H9 (cell line): ENCODE results near the gene UQCRHL. TPM values are rescaled to one million over a fixed set of nuclear protein-coding genes. Genes with fewer than 3 reads are reported as not detected.

Source experiments
- DNase-seq: peaks from one replicate; pipeline ENCODE4 v3.0.0-alpha.2; 2017
- H2AFZ ChIP-seq: one replicate; pipeline ENCODE4 v1.6.1; 2013; ENCODE audit warnings: mild to moderate bottlenecking, low read length, control low read depth, moderate library complexity
- H2AK5ac ChIP-seq: 2 replicates; pipeline ENCODE4 v1.6.1; 2013; ENCODE audit warnings: low read length, control low read depth, mixed read lengths; ENCODE audit not compliant: insufficient read length
- H2BK120ac ChIP-seq: one replicate; pipeline ENCODE4 v1.6.1; 2013; ENCODE audit warnings: low read depth, mild to moderate bottlenecking, low read length, control low read depth, inconsistent platforms; ENCODE audit not compliant: poor library complexity, severe bottlenecking
- H2BK12ac ChIP-seq: 2 replicates; pipeline ENCODE4 v1.6.1; 2013; ENCODE audit warnings: low read length, control low read depth, mixed read lengths, low read depth; ENCODE audit not compliant: insufficient read length
- H2BK15ac ChIP-seq: 2 replicates; pipeline ENCODE4 v1.6.1; 2013; ENCODE audit warnings: low read depth, low read length, control low read depth
- H2BK20ac ChIP-seq: one replicate; pipeline ENCODE4 v1.6.1; 2013; ENCODE audit warnings: low read depth, mild to moderate bottlenecking, low read length, control low read depth, inconsistent platforms; ENCODE audit not compliant: poor library complexity, severe bottlenecking
- H2BK5ac ChIP-seq: 2 replicates; pipeline ENCODE4 v1.6.1; 2013; ENCODE audit warnings: low read length, control low read depth, mixed read lengths; ENCODE audit not compliant: insufficient read length
- H3K14ac ChIP-seq: 2 replicates; pipeline ENCODE4 v1.6.1; 2013; ENCODE audit warnings: low read length, control low read depth; ENCODE audit not compliant: insufficient read depth
- H3K18ac ChIP-seq: 2 replicates; pipeline ENCODE4 v1.6.1; 2013; ENCODE audit warnings: low read depth, mild to moderate bottlenecking, mixed read lengths, low read length, control low read depth; ENCODE audit not compliant: insufficient read length
- H3K23ac ChIP-seq: 2 replicates; pipeline ENCODE4 v1.6.1; 2013; ENCODE audit warnings: low read length, control low read depth, mixed read lengths, low read depth; ENCODE audit not compliant: insufficient read length
- H3K23me2 ChIP-seq: 2 replicates; pipeline ENCODE4 v1.6.1; 2013; ENCODE audit warnings: low read depth, mild to moderate bottlenecking, mixed read lengths, low read length, control low read depth; ENCODE audit not compliant: insufficient read length, poor library complexity, severe bottlenecking
- H3K27ac ChIP-seq: 2 replicates; pipeline ENCODE4 v1.5.1; 2013; ENCODE audit warnings: low read length, control low read depth, mixed read lengths, low read depth; ENCODE audit not compliant: insufficient read length
- H3K27me3 ChIP-seq: 2 replicates; pipeline ENCODE4 v1.6.1; 2013; ENCODE audit warnings: low read length, control low read depth, inconsistent platforms; ENCODE audit not compliant: insufficient read depth
- H3K4ac ChIP-seq: 2 replicates; pipeline ENCODE4 v1.6.1; 2013; ENCODE audit warnings: low read depth, mild to moderate bottlenecking, control low read depth, inconsistent platforms, low read length, moderate library complexity
- H3K4me1 ChIP-seq: 2 replicates; pipeline ENCODE4 v1.6.1; 2013; ENCODE audit warnings: low read length, control low read depth, inconsistent platforms; ENCODE audit not compliant: insufficient read depth
- H3K4me2 ChIP-seq: 2 replicates; pipeline ENCODE4 v1.6.1; 2013; ENCODE audit warnings: low read length, control low read depth, mixed read lengths; ENCODE audit not compliant: insufficient read length, insufficient read depth
- H3K56ac ChIP-seq: 2 replicates; pipeline ENCODE4 v1.6.1; 2013; ENCODE audit warnings: low read depth, mild to moderate bottlenecking, mixed read lengths, low read length, control low read depth; ENCODE audit not compliant: insufficient read length
- H3K79me1 ChIP-seq: 2 replicates; pipeline ENCODE4 v1.6.1; 2013; ENCODE audit warnings: low read depth, mild to moderate bottlenecking, moderate library complexity, low read length, control low read depth, inconsistent platforms; ENCODE audit not compliant: insufficient read depth, poor library complexity, severe bottlenecking
- H3K79me2 ChIP-seq: 2 replicates; pipeline ENCODE4 v1.6.1; 2013; ENCODE audit warnings: low read length, control low read depth, inconsistent platforms; ENCODE audit not compliant: insufficient read depth
- H3K9ac ChIP-seq: 2 replicates; pipeline ENCODE4 v1.6.1; 2013; ENCODE audit warnings: low read length, control low read depth, mixed read lengths; ENCODE audit not compliant: insufficient read length; ENCODE audit errors: extremely low read depth
- H3K9me3 ChIP-seq: one replicate; pipeline ENCODE4 v1.6.1; 2013; ENCODE audit warnings: low read depth, low read length, inconsistent platforms; ENCODE audit not compliant: control insufficient read depth
- H3T11ph ChIP-seq: one replicate; pipeline ENCODE4 v1.6.1; 2013; ENCODE audit warnings: mild to moderate bottlenecking, low read length, control low read depth, inconsistent platforms
- H4K20me1 ChIP-seq: one replicate; pipeline ENCODE4 v1.6.1; 2013; ENCODE audit not compliant: control insufficient read depth, insufficient read length, insufficient read depth
- H4K5ac ChIP-seq: 2 replicates; pipeline ENCODE4 v1.6.1; 2013; ENCODE audit warnings: low read depth, mild to moderate bottlenecking, mixed read lengths, low read length, control low read depth; ENCODE audit not compliant: insufficient read length
- H4K8ac ChIP-seq: replicated peaks from 2 replicates; pipeline ENCODE4 v1.6.1; 2013; ENCODE audit warnings: low read length, control low read depth, mixed read lengths, low read depth; ENCODE audit not compliant: insufficient read length
- H4K91ac ChIP-seq: 2 replicates; pipeline ENCODE4 v1.6.1; 2013; ENCODE audit warnings: low read depth, mild to moderate bottlenecking, moderate library complexity, mixed read lengths, low read length, control low read depth; ENCODE audit not compliant: insufficient read length
- H3K27ac Mint-ChIP-seq, 3 experiments: 2 replicates in 2 of 3; 3 replicates in 1 of 3; pipeline ENCODE4 v1.8.0; 2020 to 2021; ENCODE audit warnings: mixed read lengths in 3 of 3, mild to moderate bottlenecking in 1 of 3, moderate library complexity in 1 of 3
- H3K27me3 Mint-ChIP-seq: 2 replicates; pipeline ENCODE4 v1.8.0; 2021; ENCODE audit warnings: low read depth, mild to moderate bottlenecking, moderate library complexity, mixed read lengths
- H3K36me3 Mint-ChIP-seq, 3 experiments: 2 replicates in 2 of 3; 3 replicates in 1 of 3; pipeline ENCODE4 v1.8.0; 2020 to 2021; ENCODE audit warnings: low read depth in 3 of 3, mixed read lengths in 3 of 3; ENCODE audit not compliant: insufficient read depth in 1 of 3
- H3K4me1 Mint-ChIP-seq, 2 experiments: 2 replicates each; pipeline ENCODE4 v1.8.0; 2020; ENCODE audit warnings: mixed read lengths in 2 of 2
- H3K4me3 Mint-ChIP-seq, 2 experiments: 2 replicates in 1 of 2; 3 replicates in 1 of 2; pipeline ENCODE4 v1.8.0; 2020 to 2021; ENCODE audit warnings: mild to moderate bottlenecking in 2 of 2, mixed read lengths in 2 of 2, moderate library complexity in 1 of 2
- H3K9me3 Mint-ChIP-seq, 2 experiments: 2 replicates in 1 of 2; 3 replicates in 1 of 2; pipeline ENCODE4 v1.8.0; 2020; ENCODE audit warnings: mild to moderate bottlenecking in 2 of 2, mixed read lengths in 2 of 2, moderate library complexity in 1 of 2
- CTCF ChIP-seq: fragments of 200-600 bp; sonication (generic); conservative IDR thresholded peaks from 3 replicates; pipeline ENCODE4 v1.8.0; 2021; ENCODE audit warnings: antibody characterized with exemption, mild to moderate bottlenecking
- WGBS: extraction: QIAGEN DNeasy Blood & Tissue Kit; methylation state at CpG from one replicate; pipeline ENCODE4 v1.1.7; 2013; ENCODE audit warnings: missing lambda C conversion rate, low lambda C conversion rate, mixed read lengths; ENCODE audit not compliant: insufficient read length; ENCODE audit errors: extremely low coverage; 5-methylcytosine and 5-hydroxymethylcytosine counted together
- total RNA-seq: library from RNA; stranded (reverse); gene quantifications from 2 replicates; pipeline ENCODE4 v1.2.1, GENCODE V29; 2021

Gene UQCRHL
- total RNA-seq, 1 experiment from 2014 or later: 2.0 TPM

DNA sequence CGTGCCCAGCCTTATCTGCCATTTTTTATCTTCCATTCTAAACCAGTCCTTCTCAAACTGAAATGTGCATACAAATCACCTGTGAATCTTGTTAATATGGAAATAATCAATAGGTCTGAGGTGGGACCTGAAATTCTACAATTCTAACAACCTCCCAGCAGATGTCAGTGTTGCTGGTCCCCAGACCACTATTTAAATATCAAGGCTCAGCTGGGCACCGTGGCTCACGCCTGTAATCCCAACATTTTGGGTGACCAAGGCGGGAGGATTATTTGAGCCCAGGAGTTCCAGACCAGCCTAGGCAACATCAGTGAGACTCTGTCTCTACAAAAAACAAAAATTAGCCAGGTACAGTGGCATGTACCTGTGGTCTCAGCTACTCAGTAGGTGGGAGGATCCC is 4.1 kb downstream of the UQCRHL start:
- Histone ChIP-seq H2BK20ac (no peak overlapping the region), H2AFZ (no peak overlapping the region), H3K4me1 (peaks cover 5% of the 10 kb centered on the region; the same call in 1 of the 2 replicates), H3K18ac (no peak overlapping the region), H3K9me3 (no peaks in the 10 kb centered on the region), H3K79me2 (no peaks in the 10 kb centered on the region), H4K5ac (no peak overlapping the region), H2BK5ac (no peak overlapping the region), H2BK15ac (no peak overlapping the region), H3K56ac (no peak overlapping the region), H3K4me2 (no peak overlapping the region), H3K23ac (no peak overlapping the region), H2AK5ac (no peak overlapping the region), H3K27ac (no peak overlapping the region), H3K79me1 (no peaks in the 10 kb centered on the region), H3K14ac (no peak overlapping the region), H3T11ph (no peak overlapping the region), H2BK12ac (no peak overlapping the region), H4K20me1 (no peaks in the 10 kb centered on the region), H4K8ac (no peak overlapping the region), H4K91ac (no peak overlapping the region), H3K23me2 (no peaks in the 10 kb centered on the region), H2BK120ac (no peak overlapping the region), H3K4ac (no peak overlapping the region), H3K9ac (no peak overlapping the region), H3K27me3 (no peaks in the 10 kb centered on the region)
- peak; percentile 63 for DNase-seq
- Mint-ChIP-seq H3K4me3 (no peak overlapping the region), H3K4me1 (peaks cover 20 to 21% of the 10 kb centered on the region in 2 experiments), H3K36me3 (no peaks in the 10 kb centered on the region), H3K27ac (no peak overlapping the region), H3K27me3 (peaks cover 2% of the 10 kb centered on the region; the same call in 1 of the 2 replicates), H3K9me3 (no peaks in the 10 kb centered on the region)
- WGBS: no CpG with 5 or more reads among the region's 4 CpGs
- TF ChIP-seq CTCF: peak; percentile 80
